HG02973 (cell line): ENCODE results near the gene GPC5.

Source experiments
- ATAC-seq: cut with Tn5 transposase; IDR thresholded peaks from one replicate; pipeline ENCODE4 v1.9.1; 2021; ENCODE audit warnings: moderate library complexity; ENCODE audit not compliant: unreplicated experiment

Gene GPC5

GRCh38 chr13:91946498-91947070 is 548.2 kb downstream of the GPC5 start:
- ATAC-seq, result no peak

DNA sequence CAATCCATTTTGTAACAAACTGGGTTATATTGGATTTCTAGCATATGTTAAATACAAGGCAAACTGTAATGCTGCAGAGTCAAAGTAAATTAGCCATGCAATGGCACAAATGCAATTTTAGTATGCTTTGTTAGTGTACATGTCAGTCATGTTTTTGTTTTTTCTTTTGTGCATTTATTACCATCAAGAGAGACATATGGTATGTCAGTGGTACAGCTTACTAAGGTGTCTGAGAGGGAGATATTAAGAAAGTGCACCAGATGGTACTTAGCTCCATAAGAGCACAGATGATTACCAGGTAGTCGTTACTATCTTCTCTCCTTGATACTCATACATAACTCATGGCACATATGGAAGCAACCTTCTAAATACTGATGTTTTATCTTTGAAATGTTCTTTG is 550.3 kb downstream of the GPC5 start:
- no peak for ATAC-seq

DNA sequence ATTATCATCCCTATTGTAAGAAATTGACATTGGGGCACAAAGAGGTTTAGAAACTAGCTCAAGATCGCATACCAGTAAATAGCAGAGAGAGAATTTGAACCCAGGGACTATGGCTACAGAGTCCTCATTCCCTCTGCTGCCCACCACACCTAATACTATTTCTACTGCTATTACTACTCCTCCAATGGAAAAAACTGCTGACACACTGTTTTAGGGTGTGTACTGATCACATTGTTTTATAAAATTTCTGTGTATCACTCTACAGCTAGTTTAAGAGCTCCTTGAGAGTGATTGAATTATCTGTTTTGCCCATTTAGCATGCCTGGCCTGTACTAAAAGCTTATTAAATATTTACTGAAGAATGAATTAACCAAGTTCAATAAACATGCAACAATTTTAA is 552.4 kb downstream of the GPC5 start:
- ATAC-seq, result no peak

GRCh38 chr13:91955546-91956355 is 557.3 kb downstream of the GPC5 start:
- no peak for ATAC-seq

DNA sequence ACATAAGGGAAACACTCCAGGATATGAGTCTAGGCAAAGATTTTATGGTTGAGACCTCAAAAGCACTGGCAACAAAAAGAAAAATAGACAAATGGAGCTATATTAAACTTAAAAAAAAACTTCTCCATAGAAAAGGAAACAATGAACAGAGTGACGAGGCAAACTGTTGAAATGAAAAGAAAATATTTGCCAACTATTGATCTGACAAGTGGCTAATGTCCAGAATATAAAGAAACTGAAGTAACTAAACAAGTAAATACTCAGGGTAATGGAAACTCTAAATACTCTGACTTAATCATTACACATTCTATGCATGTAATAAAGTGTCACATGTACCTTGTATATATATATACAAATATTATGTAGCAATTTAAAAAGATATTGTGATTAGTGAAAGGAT is 562.5 kb downstream of the GPC5 start:
- ATAC-seq, result no peak

GRCh38 chr13:91962946-91963345 is 564.5 kb downstream of the GPC5 start:
- no peak for ATAC-seq

- ATAC-seq, result no peak
Measured at GRCh38 chr13:91965511-91965910, 567.1 kb downstream of the GPC5 start.

DNA sequence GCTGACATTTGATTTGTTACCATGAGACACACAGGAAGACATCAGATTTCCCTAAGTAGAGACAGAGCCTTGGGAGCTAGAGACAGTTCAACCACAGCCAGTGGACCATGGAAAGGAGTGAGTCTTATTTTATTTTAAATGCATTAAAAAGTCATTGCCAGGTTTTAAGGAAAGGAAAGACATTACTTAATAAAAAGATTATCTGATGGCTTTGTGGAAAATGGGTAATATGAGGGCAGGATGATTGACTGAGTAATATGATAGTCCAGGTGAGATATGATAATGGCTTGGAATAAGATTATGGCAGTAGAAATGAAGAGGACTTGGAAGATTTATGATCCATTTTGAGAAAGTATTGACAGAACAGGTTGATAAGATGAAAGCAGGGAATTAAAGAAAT is 580.1 kb downstream of the GPC5 start:
- ATAC-seq, result no peak

DNA sequence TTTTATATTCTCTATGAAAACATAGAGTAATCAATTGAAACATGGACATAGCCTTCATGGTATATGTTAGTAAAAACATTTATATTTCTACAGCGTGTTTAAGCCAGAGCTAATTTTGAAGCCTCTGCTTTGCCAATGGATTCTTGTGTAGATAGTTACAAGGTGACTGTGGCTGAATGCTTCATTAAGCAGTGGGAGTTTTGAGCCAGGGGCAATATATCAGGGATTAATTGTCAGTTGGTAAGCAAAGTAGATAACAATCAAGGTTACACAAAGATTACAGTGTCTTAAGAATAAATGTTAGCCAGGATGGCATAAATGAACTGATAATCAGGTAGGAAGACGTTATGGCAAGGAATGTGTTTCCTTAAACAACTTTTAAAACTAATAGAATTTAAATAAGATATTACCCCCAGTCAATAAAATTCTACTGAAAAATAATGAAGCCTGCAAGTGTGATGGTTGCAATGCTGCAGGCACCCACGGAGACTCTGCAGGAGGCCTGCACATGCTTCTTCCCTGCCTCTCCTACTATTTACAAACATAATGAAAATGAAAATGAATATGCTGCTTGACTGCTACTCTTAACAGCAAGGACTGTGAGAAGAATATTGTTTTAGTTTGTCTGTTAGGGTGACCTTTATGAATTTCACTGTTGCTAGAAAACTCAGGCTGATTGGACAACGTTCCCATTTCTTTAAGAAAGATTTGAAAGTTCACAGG is 588.5 kb downstream of the GPC5 start:
- no peak for ATAC-seq

- ATAC-seq, result no peak
Measured at GRCh38 chr13:91988331-91988730, 589.9 kb downstream of the GPC5 start.

GRCh38 chr13:92012787-92013186 is 614.4 kb downstream of the GPC5 start:
- no peak for ATAC-seq

GRCh38 chr13:92017737-92018136 is 619.3 kb downstream of the GPC5 start:
- no peak for ATAC-seq

DNA sequence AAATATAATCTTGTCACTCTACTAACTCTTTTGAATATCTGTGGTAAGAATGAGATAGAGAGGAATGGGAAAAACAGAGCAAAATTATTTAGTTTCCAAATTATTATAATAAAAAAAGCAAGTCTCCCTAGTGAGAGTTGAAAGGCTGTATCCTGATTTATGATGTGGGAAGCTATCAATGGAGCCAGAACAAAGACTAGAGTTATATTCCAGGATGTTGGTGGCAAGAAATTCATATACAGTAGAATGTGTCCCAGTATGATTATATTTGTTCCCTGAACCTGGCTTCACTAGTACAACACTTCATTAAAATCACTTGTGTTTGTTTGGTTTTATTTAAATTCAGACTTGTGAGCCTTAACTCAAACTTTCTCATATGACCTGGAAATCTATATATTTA is 630.3 kb downstream of the GPC5 start:
- no peak for ATAC-seq

DNA sequence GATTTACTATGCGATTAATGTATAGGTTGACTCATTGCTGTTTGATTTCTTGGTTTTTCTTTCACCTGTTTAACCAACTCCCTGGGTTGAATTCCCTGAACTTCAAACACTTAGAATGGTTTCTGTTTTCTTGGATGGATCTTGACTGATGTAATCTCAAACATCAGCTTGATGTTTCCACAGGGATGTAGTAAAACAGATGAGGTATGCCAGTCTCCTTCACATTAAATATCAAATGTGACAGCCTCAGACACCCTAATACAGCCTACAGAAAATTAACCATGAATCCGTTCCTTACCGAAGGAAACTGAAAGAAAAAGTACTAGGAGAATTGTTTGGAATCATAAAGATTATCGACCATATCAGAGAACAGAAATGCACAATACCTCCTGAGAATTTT is 631.2 kb downstream of the GPC5 start:
- ATAC-seq, result no peak

DNA sequence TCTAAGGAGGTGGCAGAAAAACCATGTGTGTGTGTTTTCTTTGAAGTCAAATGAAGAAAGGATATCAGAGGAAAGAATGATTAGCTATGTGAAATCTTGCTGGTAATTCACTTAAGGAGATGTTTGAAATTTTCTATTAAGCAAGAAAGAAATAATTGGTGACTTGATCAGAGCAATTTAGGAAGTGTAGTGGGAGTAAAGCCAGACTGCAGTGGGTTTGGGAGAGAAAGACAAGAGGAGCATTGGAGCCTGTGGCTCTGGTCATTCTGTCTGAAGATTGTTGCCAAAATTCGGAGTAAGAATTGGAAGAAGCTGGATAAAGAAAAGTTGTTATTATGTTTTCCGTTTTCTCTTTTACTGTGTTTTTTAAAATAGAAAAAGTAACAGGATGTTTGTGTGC is 640.5 kb downstream of the GPC5 start:
- ATAC-seq, result no peak

GRCh38 chr13:92042522-92042921 is 644.1 kb downstream of the GPC5 start:
- no peak for ATAC-seq

- no peak for ATAC-seq
Measured at GRCh38 chr13:92044351-92044750, 645.9 kb downstream of the GPC5 start.

- no peak for ATAC-seq
Measured at GRCh38 chr13:92054389-92054788, 656.0 kb downstream of the GPC5 start.

DNA sequence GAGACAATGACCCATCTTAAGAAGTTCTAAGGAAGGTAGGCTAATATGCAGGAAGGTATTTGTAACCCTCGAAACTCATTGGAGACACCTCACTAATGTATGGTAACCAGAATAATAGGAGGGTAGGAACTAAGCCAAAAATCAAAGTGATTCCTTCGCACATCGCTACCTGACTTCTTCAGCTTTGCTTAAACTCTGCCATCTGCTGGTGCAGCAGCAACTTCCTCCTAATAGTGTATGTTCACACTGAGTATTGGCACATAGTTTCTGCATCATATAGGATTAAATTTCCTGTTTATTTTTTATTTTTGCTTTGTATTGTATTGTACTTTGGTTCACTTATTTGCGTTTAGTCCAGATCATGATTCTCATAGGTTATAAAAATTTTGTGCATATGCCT is 676.2 kb downstream of the GPC5 start:
- no peak for ATAC-seq

GRCh38 chr13:92097337-92097903 is 699.0 kb downstream of the GPC5 start:
- no peak for ATAC-seq

- ATAC-seq, result no peak
Measured at GRCh38 chr13:92101801-92102200, 703.4 kb downstream of the GPC5 start.

- no peak for ATAC-seq
Measured at GRCh38 chr13:92103689-92104153, 705.3 kb downstream of the GPC5 start.
